Peyer's patch (tissue), 4 donors: ENCODE data around the gene PDSS1.

Experiments used
- CTCF ChIP-seq, 6 experiments: fragments of 450-650 bp in 4 of 6; fragments of 200-600 bp in 2 of 6; sonication (generic) in 1 of 6; IDR thresholded peaks; one replicate each; pipeline ENCODE4 v1.5.1; 2017 to 2019; ENCODE audit warnings: antibody characterized with exemption in 6 of 6, mild to moderate bottlenecking in 3 of 6, moderate library complexity in 1 of 6
- POLR2A ChIP-seq, 2 donors: fragments of 450-650 bp; IDR thresholded peaks; one replicate each; pipeline ENCODE4 v1.5.1; 2017; ENCODE audit warnings: antibody characterized with exemption in 2 of 2, mild to moderate bottlenecking in 2 of 2, moderate library complexity in 2 of 2

GRCh38 chr10:26739071-26739631, 41.6 kb downstream of the PDSS1 start:
- no peak for TF ChIP-seq CTCF (IDR thresholded peaks at IDR 0.05)
- TF ChIP-seq POLR2A (IDR thresholded peaks at IDR 0.05): no peak
